Neural progenitor cell (in vitro differentiated cells): Measurements from ENCODE around the gene ADGRG7. TPM values are rescaled to one million over a fixed set of nuclear protein-coding genes. Genes with fewer than 3 reads are reported as not detected.

ENCODE experiments used
- DNase-seq: peaks from one replicate; pipeline ENCODE4 v3.0.0-alpha.2; 2016; ENCODE audit warnings: low spot score
- H2AFZ ChIP-seq: fragments of 200-600 bp; sonication (generic); replicated peaks from 2 replicates; pipeline ENCODE4 v1.6.1; 2016; ENCODE audit warnings: antibody characterized with exemption
- H3F3A ChIP-seq: fragments of 200-600 bp; sonication (generic); 2 replicates; pipeline ENCODE4 v1.6.1; 2016; ENCODE audit warnings: antibody characterized with exemption, low read depth
- H3K27ac ChIP-seq: fragments of 200-600 bp; sonication (generic); 2 replicates; pipeline ENCODE4 v1.5.1; 2016; ENCODE audit warnings: mild to moderate bottlenecking
- H3K27me3 ChIP-seq: fragments of 200-600 bp; sonication (generic); 2 replicates; pipeline ENCODE4 v1.6.1; 2016; ENCODE audit warnings: mild to moderate bottlenecking, moderate library complexity
- H3K36me3 ChIP-seq: fragments of 200-600 bp; sonication (generic); 2 replicates; pipeline ENCODE4 v1.5.1; 2016
- H3K4me1 ChIP-seq: fragments of 200-600 bp; sonication (generic); 2 replicates; pipeline ENCODE4 v1.6.1; 2016; ENCODE audit warnings: mixed run types
- H3K4me2 ChIP-seq: fragments of 200-600 bp; sonication (generic); 2 replicates; pipeline ENCODE4 v1.6.1; 2016
- H3K4me3 ChIP-seq: fragments of 200-600 bp; sonication (generic); 2 replicates; pipeline ENCODE4 v1.5.1; 2016
- H3K79me2 ChIP-seq: fragments of 200-600 bp; sonication (generic); 2 replicates; pipeline ENCODE4 v1.6.1; 2016; ENCODE audit warnings: low read depth
- H3K9ac ChIP-seq: fragments of 200-600 bp; sonication (generic); 2 replicates; pipeline ENCODE4 v1.6.1; 2016
- H3K9me3 ChIP-seq: fragments of 200-600 bp; sonication (generic); 2 replicates; pipeline ENCODE4 v1.5.1; 2016; ENCODE audit warnings: low read depth
- H4K20me1 ChIP-seq: fragments of 200-600 bp; sonication (generic); 2 replicates; pipeline ENCODE4 v1.6.1; 2016; ENCODE audit warnings: low read depth
- H3K27ac Mint-ChIP-seq: 3 replicates; pipeline ENCODE4 v1.8.0; 2021; ENCODE audit warnings: mixed read lengths
- H3K27me3 Mint-ChIP-seq: 2 replicates; pipeline ENCODE4 v1.8.0; 2022; ENCODE audit warnings: low read depth, mild to moderate bottlenecking, inconsistent platforms, moderate library complexity, mixed read lengths; ENCODE audit not compliant: insufficient read depth
- H3K36me3 Mint-ChIP-seq: 3 replicates; pipeline ENCODE4 v1.8.0; 2021; ENCODE audit warnings: mixed read lengths
- H3K4me1 Mint-ChIP-seq: 3 replicates; pipeline ENCODE4 v1.8.0; 2021; ENCODE audit warnings: mixed read lengths
- H3K4me3 Mint-ChIP-seq: 3 replicates; pipeline ENCODE4 v1.8.0; 2021; ENCODE audit warnings: mild to moderate bottlenecking, moderate library complexity, mixed read lengths
- H3K9me3 Mint-ChIP-seq: 3 replicates; pipeline ENCODE4 v1.8.0; 2020; ENCODE audit warnings: mixed read lengths
- EZH2 ChIP-seq: fragments of 200-600 bp; sonication (generic); IDR thresholded peaks from 2 replicates; pipeline ENCODE4 v1.6.1; 2017; ENCODE audit warnings: antibody characterized with exemption, mild to moderate bottlenecking, moderate library complexity
- EZH2phosphoT487 ChIP-seq: fragments of 200-600 bp; sonication (generic); IDR thresholded peaks from 2 replicates; pipeline ENCODE4 v1.6.1; 2017; ENCODE audit warnings: antibody characterized with exemption
- total RNA-seq: library from RNA; depleted of rRNA; stranded (reverse); fragments of >200 nt; gene quantifications from 2 replicates; pipeline ENCODE4 v1.2.3, GENCODE V29; 2015; ENCODE audit warnings: low replicate concordance
- TF ChIP-seq, protein P1 (sequence below): fragments of 200-600 bp; sonication (generic); IDR thresholded peaks from 2 replicates; pipeline ENCODE4 v1.5.1; 2017; ENCODE audit warnings: antibody characterized with exemption, mild to moderate bottlenecking

ADGRG7 gene
- total RNA-seq, 1 donor from 2014 or later, result not detected

DNA sequence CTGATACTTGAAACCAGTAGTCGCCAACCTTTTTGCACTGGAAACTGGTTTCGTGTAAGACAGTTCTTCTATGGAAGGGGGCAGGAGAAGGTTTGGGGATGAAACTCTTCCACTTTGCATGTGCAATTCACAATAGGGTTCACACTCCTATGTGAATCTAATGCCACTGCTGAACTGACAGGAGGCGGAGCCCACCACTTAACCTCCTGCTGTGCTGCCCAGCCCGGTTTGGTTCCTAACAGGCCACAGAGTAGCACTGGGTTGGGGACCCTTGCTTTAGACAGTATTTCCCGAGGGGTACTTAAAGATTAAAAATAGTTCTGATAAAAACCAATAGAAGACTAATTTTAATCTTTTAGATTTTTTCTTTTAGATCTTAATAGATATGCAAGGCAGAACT lies 111.0 kb downstream of the ADGRG7 start:
- no peak overlapping the region for H3K9ac ChIP-seq
- H2AFZ ChIP-seq, result no peak overlapping the region
- Mint-ChIP-seq H3K36me3 (peaks cover 49% of the 10 kb centered on the region), H3K27me3 (no peaks in the 10 kb centered on the region), H3K27ac (no peak overlapping the region), H3K4me1 (peaks cover 13% of the 10 kb centered on the region), H3K9me3 (peaks cover 11% of the 10 kb centered on the region), H3K4me3 (no peak overlapping the region)
- H3K4me1 ChIP-seq, result peaks cover 29% of the 10 kb centered on the region
- peak; percentile 71 for DNase-seq
- TF ChIP-seq EZH2, result no peak
- TF ChIP-seq EZH2phosphoT487, result no peak
- TF ChIP-seq, protein P1, sequence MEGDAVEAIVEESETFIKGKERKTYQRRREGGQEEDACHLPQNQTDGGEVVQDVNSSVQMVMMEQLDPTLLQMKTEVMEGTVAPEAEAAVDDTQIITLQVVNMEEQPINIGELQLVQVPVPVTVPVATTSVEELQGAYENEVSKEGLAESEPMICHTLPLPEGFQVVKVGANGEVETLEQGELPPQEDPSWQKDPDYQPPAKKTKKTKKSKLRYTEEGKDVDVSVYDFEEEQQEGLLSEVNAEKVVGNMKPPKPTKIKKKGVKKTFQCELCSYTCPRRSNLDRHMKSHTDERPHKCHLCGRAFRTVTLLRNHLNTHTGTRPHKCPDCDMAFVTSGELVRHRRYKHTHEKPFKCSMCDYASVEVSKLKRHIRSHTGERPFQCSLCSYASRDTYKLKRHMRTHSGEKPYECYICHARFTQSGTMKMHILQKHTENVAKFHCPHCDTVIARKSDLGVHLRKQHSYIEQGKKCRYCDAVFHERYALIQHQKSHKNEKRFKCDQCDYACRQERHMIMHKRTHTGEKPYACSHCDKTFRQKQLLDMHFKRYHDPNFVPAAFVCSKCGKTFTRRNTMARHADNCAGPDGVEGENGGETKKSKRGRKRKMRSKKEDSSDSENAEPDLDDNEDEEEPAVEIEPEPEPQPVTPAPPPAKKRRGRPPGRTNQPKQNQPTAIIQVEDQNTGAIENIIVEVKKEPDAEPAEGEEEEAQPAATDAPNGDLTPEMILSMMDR, result no peak
- peaks cover 9% of the 10 kb centered on the region for H4K20me1 ChIP-seq
- H3K4me2 ChIP-seq, result peak overlapping the region; percentile 56
- peak overlapping the region; percentile 11 for H3K27ac ChIP-seq
- no peaks in the 10 kb centered on the region for H3K27me3 ChIP-seq
- peaks cover 13% of the 10 kb centered on the region for H3K36me3 ChIP-seq
- H3K4me3 ChIP-seq, result peak overlapping the region; percentile 6
- peaks cover 98% of the 10 kb centered on the region for H3K79me2 ChIP-seq
- H3K9me3 ChIP-seq, result no peaks in the 10 kb centered on the region
- peaks cover 19% of the 10 kb centered on the region for H3F3A ChIP-seq

DNA sequence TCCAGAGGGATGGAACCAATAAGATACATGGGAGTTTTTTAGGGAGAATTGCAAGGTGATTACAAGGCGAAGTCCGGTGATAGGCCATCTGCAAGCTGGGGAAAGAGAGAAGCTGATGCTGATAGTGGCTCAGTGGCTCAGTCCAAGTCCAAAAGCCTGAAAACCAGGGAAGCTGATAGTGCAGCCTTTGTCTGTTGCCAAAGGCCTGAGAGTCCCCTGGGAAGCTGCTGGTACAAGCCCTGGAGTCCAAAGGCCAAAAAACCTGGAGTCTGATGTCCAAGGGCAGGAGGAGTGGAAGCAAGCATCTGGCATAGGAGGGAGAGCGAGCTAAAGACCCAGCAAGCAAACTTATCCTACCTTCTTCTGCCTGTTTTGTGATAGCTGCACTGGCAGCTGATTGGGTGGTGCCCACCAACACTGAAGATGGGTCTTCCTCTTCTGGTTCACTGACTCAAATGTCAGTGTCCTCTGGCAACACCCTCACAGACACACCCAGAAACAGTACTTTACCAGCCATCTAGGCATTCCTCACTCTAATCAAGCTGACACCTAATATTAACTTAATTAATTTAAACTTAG lies 116.6 kb downstream of the ADGRG7 start:
- no peak overlapping the region for H3K9ac ChIP-seq
- Mint-ChIP-seq H3K4me1 (no peaks in the 10 kb centered on the region), H3K36me3 (peaks cover 39% of the 10 kb centered on the region), H3K27ac (no peak overlapping the region), H3K9me3 (no peaks in the 10 kb centered on the region), H3K27me3 (no peaks in the 10 kb centered on the region), H3K4me3 (no peak overlapping the region)
- peaks cover 63% of the 10 kb centered on the region for H3K79me2 ChIP-seq
- TF ChIP-seq EZH2phosphoT487, result no peak
- TF ChIP-seq, protein P1, result no peak
- no peak for TF ChIP-seq EZH2
- no peak overlapping the region for H3K4me2 ChIP-seq
- no peak overlapping the region for H2AFZ ChIP-seq
- H3K9me3 ChIP-seq, result no peaks in the 10 kb centered on the region
- H3K4me3 ChIP-seq, result no peak overlapping the region
- no peak overlapping the region for H3K27ac ChIP-seq
- H3K4me1 ChIP-seq, result no peaks in the 10 kb centered on the region
- no peaks in the 10 kb centered on the region for H3F3A ChIP-seq
- H4K20me1 ChIP-seq, result peaks cover 6% of the 10 kb centered on the region
- no peaks in the 10 kb centered on the region for H3K27me3 ChIP-seq
- DNase-seq, result no peak
- peaks cover 17% of the 10 kb centered on the region for H3K36me3 ChIP-seq

DNA sequence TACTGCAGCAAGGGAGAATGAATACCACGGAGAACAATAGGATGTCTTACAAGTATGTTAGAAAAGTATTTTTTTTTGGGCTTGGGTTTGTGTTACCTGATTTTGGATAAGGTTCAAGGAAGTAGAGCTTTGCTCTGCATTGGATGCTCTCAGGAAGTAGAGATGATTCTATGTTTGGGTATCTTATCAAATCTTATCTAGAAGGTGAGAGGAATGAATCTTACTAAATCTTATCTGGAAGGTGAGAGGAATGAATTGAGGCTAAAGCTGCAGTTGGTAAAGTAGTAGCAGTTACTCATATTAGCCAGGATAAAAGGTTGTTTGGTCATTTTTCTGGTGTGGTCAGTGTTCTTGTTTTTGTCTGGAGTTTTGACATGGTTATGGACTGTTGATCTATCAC lies 117.3 kb downstream of the ADGRG7 start:
- Mint-ChIP-seq H3K9me3 (no peaks in the 10 kb centered on the region), H3K27me3 (no peaks in the 10 kb centered on the region), H3K4me1 (no peaks in the 10 kb centered on the region), H3K36me3 (peaks cover 34% of the 10 kb centered on the region), H3K27ac (no peak overlapping the region), H3K4me3 (no peak overlapping the region)
- H3K27ac ChIP-seq, result no peak overlapping the region
- DNase-seq, result no peak
- peaks cover 6% of the 10 kb centered on the region for H4K20me1 ChIP-seq
- no peaks in the 10 kb centered on the region for H3F3A ChIP-seq
- H3K36me3 ChIP-seq, result peaks cover 14% of the 10 kb centered on the region
- no peaks in the 10 kb centered on the region for H3K4me1 ChIP-seq
- H3K9me3 ChIP-seq, result no peaks in the 10 kb centered on the region
- H3K4me3 ChIP-seq, result no peak overlapping the region
- H3K79me2 ChIP-seq, result peaks cover 64% of the 10 kb centered on the region
- no peak overlapping the region for H2AFZ ChIP-seq
- no peaks in the 10 kb centered on the region for H3K27me3 ChIP-seq
- no peak for TF ChIP-seq EZH2
- TF ChIP-seq EZH2phosphoT487, result no peak
- TF ChIP-seq, protein P1, result no peak
- no peak overlapping the region for H3K9ac ChIP-seq
- no peak overlapping the region for H3K4me2 ChIP-seq
